ENCODE results near the gene PTPRH.
"Not testable (repeated sequence)": the region's sequence is repeated elsewhere in the genome, so short reads cannot be mapped to it uniquely, and the experiment has no call there.

Gene PTPRH

GRCh38 chr19:55179606-55180484 lies 29.5 kb downstream of the PTPRH start, which contains the start of gene SYT5:
Gene SYT5 (minus strand): TSS chr19:55180289. CDS start chr19:55179041, 1,248 bp downstream.
- peak; percentile 28 to 47 (median 29) for DNase-seq (ENCODE audit: low read depth in 3 of 3)

- DNase-seq (ENCODE audit: low read depth in 3 of 3), result peak; percentile 61 to 84 (median 81)
Measured at GRCh38 chr19:55178781-55179599, 30.3 kb downstream of the PTPRH start.

- no peak for DNase-seq (ENCODE audit: low read depth in 3 of 3)
Measured at GRCh38 chr19:55176076-55176475, 33.2 kb downstream of the PTPRH start.

- no peak for DNase-seq (ENCODE audit: low read depth in 3 of 3)
Measured at GRCh38 chr19:55175117-55175867, 34.0 kb downstream of the PTPRH start.

DNA sequence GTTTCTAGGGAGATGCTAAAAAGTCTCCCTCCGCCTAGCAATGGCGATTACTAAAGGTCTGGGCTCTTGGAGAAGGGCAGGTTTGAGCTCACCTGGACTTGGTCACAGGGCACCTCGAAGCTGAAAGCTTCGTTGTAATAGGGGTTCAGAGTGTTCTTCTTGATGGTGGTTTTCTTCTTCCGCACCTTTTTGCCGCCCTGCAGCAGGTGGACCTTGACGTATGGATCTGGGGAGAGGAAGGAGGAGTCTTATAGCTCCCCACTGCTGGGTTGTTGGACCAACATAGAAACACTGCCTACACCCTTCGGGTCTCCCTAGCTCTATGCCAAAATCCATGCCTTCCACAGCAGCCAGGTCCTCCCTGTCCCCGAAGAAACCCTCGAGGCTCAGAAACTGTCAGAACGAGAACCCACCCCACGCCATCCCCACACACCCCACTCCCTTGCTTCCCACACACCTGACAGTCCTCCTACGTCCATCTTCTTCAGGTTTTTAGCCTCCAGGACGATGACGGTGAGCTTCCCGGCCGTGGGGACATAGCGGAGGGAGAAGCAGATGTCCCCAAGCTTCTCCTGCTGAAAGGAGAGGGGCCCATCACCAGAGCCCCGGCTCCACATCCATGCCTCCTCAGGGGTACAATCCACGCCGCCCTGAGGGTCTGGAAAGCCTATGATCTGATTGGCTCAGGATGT lies 34.7 kb downstream of the PTPRH start:
- DNase-seq (ENCODE audit: low read depth in 3 of 3), result no peak

GRCh38 chr19:55173714-55174409 lies 35.4 kb downstream of the PTPRH start:
- DNase-seq (ENCODE audit: low read depth in 3 of 3), result no peak

- DNase-seq (ENCODE audit: low read depth in 3 of 3), result no peak
Measured at GRCh38 chr19:55173186-55173713, 36.1 kb downstream of the PTPRH start.

- DNase-seq (ENCODE audit: low read depth in 3 of 3), result no peak
Measured at GRCh38 chr19:55172741-55173140, 36.6 kb downstream of the PTPRH start.

DNA sequence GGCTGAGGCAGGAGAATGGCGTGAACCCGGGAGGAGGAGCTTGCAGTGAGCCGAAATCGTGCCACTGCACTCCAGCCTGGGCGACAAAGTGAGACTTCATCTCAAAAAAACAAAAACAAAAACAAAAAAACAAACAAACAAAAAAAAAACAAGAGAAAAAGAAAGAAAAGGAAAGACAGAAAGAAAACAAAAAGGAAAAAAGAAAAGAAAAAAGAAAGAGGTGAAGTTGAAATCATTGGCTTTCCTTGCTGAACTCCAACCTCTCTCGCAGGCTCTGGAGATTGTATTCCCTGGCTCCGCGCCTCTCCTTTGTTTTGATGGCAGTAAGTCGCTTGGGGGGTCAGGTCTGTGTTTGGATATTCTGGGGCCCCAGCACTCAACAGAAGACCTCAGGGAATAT lies 37.0 kb downstream of the PTPRH start:
- not testable (repeated sequence) for DNase-seq (ENCODE audit: low read depth in 3 of 3)

GRCh38 chr19:55171440-55171839 lies 37.9 kb downstream of the PTPRH start:
- DNase-seq (ENCODE audit: low read depth in 3 of 3), result no peak

- DNase-seq (ENCODE audit: low read depth in 3 of 3), result no peak
Measured at GRCh38 chr19:55169136-55169535, 40.2 kb downstream of the PTPRH start.

DNA sequence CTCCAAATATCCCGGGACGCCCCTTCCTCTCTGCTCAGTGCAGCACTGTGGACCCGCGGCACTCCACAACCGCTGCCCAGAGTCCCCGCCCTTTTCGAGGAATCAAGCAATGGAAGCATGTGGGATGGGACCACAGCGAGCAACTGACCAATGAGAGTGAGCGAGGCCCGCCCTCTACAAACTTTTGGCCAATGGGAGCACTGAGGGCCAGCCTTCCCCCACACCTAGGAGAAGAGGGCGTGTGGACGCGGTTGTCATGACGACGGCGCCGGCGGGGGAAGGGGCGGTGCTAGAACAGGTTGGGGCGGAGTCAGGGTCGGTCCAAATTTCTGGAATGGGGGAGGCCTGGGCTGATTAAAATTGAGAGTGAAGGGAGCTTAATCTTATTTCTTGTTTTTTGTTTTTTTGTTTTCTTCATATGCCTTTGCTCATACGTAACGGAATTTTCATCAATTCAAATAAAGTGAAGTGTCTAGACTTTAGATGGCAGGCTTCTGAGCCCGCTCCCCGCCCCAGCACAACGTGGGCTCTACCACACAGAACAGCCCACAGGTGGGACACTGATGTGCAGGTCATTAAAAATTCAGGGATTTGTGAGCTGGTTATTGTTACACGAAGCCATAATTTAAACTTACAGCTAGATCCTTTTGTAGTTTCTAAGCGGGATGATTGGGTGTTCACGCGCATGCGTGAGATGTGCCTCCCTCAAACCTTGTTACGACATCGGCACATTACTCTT lies 42.6 kb downstream of the PTPRH start, which contains the start of gene DNAAF3:
TSS of gene DNAAF3 (minus strand) at position 84 of the 739 bp plus-strand sequence. CDS start 200 bp downstream, outside the sequence.
- DNase-seq (ENCODE audit: low read depth in 3 of 3), result peak; percentile 21 to 63 (median 48)

- no peak for DNase-seq (ENCODE audit: low read depth in 3 of 3)
Measured at GRCh38 chr19:55165952-55166529, 43.3 kb downstream of the PTPRH start.

DNA sequence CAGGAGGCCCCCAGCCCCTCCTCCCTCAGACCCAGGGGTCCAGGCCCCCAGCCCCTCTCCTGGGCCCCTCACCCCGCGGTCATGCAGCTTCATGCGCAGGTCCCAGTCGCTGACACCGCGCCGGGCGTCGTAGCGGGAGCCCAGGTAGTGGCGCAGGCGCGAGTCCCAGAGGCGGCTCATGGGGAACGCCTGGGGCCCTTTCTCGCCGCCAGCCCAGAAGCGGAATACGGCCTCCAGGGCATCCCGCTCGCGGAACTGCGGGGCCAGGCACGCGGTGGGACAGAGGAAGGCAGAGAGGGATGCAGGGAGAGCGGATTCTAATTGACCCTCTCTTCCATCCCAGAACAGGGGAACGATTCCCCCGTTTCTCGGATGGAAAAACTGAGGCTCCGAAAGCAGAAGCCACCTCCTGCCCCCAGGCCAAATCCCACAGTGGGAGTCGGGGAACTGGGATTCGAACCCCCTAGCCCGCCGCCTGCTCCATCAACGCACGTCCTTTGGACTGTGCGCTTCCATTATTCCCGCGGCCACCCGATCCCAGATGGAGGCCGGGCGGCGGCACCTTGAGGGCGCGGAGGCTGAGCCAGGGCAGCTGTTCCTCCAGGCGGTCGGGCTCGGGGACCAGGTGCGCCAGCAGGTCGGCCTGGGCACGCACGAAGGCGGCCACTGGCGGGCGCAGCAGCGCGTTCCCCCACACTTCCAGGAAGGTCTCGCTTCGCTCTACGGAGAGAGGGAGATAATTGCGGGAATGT lies 47.6 kb downstream of the PTPRH start:
- DNase-seq (ENCODE audit: low read depth in 3 of 3), result no peak

- DNase-seq (ENCODE audit: low read depth in 3 of 3), result no peak
Measured at GRCh38 chr19:55160986-55161365, 48.3 kb downstream of the PTPRH start.

GRCh38 chr19:55160128-55160985 lies 48.9 kb downstream of the PTPRH start:
- DNase-seq (ENCODE audit: low read depth in 3 of 3), result peak; percentile 68 to 76 (median 73)

Data from stimulated activated CD4-positive, alpha-beta T cell treated with anti-CD3 and anti-CD28 coated beads, TNF-alpha, amount 100 ng/mL, for 4 hours (primary cell).